Adrenal gland (tissue), 12 donors: ENCODE data around the gene SUSD3. TPM values are rescaled to one million over a fixed set of nuclear protein-coding genes. Genes with fewer than 3 reads are reported as not detected.

Experiments used
- DNase-seq, 7 donors: peaks; one replicate each; pipeline ENCODE4 v3.0.0-alpha.2; 2019 to 2020
- H3K27ac ChIP-seq, 5 donors: fragments of 200-600 bp; sonication (generic) in 4 of 5; 1 replicate in 3 of 5; 2 replicates in 2 of 5; pipeline versions ENCODE4 v1.5.1 to v1.8.0; 2016 to 2020; ENCODE audit warnings: mild to moderate bottlenecking in 1 of 5
- H3K27me3 ChIP-seq: fragments of 200-600 bp; 2 replicates; pipeline ENCODE4 v1.8.0; 2021
- H3K36me3 ChIP-seq, 2 donors: fragments of 200-600 bp; replicated peaks in 1 of 2; 1 replicate in 1 of 2; 2 replicates in 1 of 2; pipeline versions ENCODE4 v1.5.1 to v1.8.0; 2018 to 2022
- H3K4me1 ChIP-seq, 2 donors: fragments of 200-600 bp; replicated peaks in 1 of 2; 1 replicate in 1 of 2; 2 replicates in 1 of 2; pipeline versions ENCODE4 v1.5.1 to v1.8.0; 2018 to 2021
- H3K4me3 ChIP-seq, 4 donors: fragments of 200-600 bp; sonication (generic) in 3 of 4; one replicate each; pipeline ENCODE4 v1.5.1; 2016 to 2018
- H3K9me3 ChIP-seq, 3 donors: fragments of 200-600 bp; sonication (generic) in 1 of 3; replicated peaks in 1 of 3; 1 replicate in 2 of 3; 2 replicates in 1 of 3; pipeline versions ENCODE4 v1.5.1 to v1.8.0; 2016 to 2021
- POLR2A ChIP-seq, 2 donors: fragments of 450-650 bp; IDR thresholded peaks; one replicate each; pipeline ENCODE4 v1.6.1; 2017; ENCODE audit warnings: antibody characterized with exemption in 2 of 2, mild to moderate bottlenecking in 2 of 2, moderate library complexity in 1 of 2
- WGBS, 4 donors: extraction: QIAGEN DNeasy Blood & Tissue Kit in 2 of 4; methylation state at CpG; one replicate each; pipeline versions ENCODE4 v1.1.5 to v1.1.7; 2013 to 2017; 5-methylcytosine and 5-hydroxymethylcytosine counted together
- intact Hi-C, 2 donors: fragments of 100-400 bp; cut with DNase I; formaldehyde crosslinking; loops; one replicate each; pipeline versions ENCODE4 v1.14.1 to v1.15.0; 2022 to 2023
- polyA plus RNA-seq, 3 donors: library from polyadenylated mRNA; stranded (reverse); fragments of 200-250 nt in 2 of 3; fragments of 350-450 nt in 1 of 3; fragmentation: Illumina TruSeq in 1 of 3; extraction: RNeasy Lipid Tissue Mini Kit (QIAGEN cat#74804) in 1 of 3; gene quantifications; one replicate each; pipeline ENCODE4 v1.2.3, GENCODE V29; 2013 to 2014
- total RNA-seq, 9 donors: library from RNA; depleted of rRNA in 4 of 9; stranded (reverse); fragments of >200 nt in 4 of 9; fragments of 120-200 nt in 1 of 9; fragmentation: NEBNext Ultra II Directional in 1 of 9; extraction: Animal tissue kit (Norgen Biotek cat#: 25700) in 1 of 9; gene quantifications; one replicate each; pipeline versions ENCODE4 v1.1.0 to v1.2.4, GENCODE V29; 2013 to 2023
- TF ChIP-seq, protein P1 (sequence below), 6 experiments: fragments of 450-650 bp in 4 of 6; fragments of 200-600 bp in 2 of 6; sonication (generic) in 1 of 6; IDR thresholded peaks; 1 replicate in 5 of 6; 2 replicates in 1 of 6; pipeline versions ENCODE4 v1.5.1 to v1.8.0; 2016 to 2021; ENCODE audit warnings: antibody characterized with exemption in 6 of 6, mild to moderate bottlenecking in 2 of 6, moderate library complexity in 1 of 6
- donor health status: healthy with polysubstance abuse.
- donor health status: Bipolar disorder and iron deficiency.
- donor health status: DM: yes; HTN: yes; CAD: no.
- donor health status: DM: no; HTN: no; CAD: no.
- donor health status: DM: no; HTN: no; CAD: no.
- donor health status: DM: yes; HTN: yes; CAD: no.

The SUSD3 gene
- total and polyA plus RNA-seq, 12 donors = 0.60 to 4.9 (median 2.7) TPM

DNA sequence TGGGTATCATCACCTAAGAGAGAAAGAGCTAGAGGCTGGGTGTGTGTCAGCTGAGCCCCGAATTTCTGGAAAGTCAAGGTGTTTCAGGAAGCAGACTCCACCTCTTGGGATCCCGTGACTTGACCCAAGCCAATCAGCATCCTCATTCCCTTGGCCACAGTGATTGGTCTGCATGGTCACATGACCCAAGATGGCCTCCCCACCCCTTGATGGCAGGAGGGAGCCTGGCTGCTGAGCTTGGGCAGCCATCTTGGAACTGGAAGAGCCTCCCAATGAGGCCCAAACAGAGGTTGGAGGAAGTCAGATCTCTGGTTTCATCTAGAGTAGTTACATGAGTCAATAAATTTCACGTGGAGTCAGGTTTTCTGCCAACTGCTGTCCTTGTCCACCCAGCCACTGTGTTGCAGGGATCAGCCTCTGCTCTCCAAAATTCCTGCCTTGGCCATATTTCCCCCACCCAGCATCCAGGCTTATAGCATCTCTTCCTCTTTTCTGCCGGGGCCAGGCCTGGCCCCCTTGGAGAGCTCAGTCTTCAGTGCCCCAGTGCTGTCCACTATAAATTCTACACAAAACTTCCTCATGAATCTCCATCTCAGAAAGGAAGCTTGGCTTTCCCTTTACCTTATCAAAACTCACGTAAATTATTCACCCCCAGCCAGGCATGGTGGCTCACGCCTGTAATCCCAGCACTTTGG, 17.2 kb upstream of the SUSD3 start:
- no peaks in the 10 kb centered on the region for H3K4me1 ChIP-seq
- no peaks in the 10 kb centered on the region for H3K27me3 ChIP-seq
- no peak overlapping the region for H3K4me3 ChIP-seq
- intact Hi-C loops = no loop called here
- H3K9me3 ChIP-seq = no peaks in the 10 kb centered on the region
- no peak for DNase-seq
- no peak for TF ChIP-seq POLR2A (IDR thresholded peaks at IDR 0.05)
- TF ChIP-seq, protein P1, sequence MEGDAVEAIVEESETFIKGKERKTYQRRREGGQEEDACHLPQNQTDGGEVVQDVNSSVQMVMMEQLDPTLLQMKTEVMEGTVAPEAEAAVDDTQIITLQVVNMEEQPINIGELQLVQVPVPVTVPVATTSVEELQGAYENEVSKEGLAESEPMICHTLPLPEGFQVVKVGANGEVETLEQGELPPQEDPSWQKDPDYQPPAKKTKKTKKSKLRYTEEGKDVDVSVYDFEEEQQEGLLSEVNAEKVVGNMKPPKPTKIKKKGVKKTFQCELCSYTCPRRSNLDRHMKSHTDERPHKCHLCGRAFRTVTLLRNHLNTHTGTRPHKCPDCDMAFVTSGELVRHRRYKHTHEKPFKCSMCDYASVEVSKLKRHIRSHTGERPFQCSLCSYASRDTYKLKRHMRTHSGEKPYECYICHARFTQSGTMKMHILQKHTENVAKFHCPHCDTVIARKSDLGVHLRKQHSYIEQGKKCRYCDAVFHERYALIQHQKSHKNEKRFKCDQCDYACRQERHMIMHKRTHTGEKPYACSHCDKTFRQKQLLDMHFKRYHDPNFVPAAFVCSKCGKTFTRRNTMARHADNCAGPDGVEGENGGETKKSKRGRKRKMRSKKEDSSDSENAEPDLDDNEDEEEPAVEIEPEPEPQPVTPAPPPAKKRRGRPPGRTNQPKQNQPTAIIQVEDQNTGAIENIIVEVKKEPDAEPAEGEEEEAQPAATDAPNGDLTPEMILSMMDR (IDR thresholded peaks at IDR 0.05) = no peak
- 80 to 86% (median 81%) methylated on average over 6 of the region's 6 CpGs for whole genome bisulfite sequencing, 4 donors
- no peak overlapping the region for H3K27ac ChIP-seq
- no peaks in the 10 kb centered on the region for H3K36me3 ChIP-seq

DNA sequence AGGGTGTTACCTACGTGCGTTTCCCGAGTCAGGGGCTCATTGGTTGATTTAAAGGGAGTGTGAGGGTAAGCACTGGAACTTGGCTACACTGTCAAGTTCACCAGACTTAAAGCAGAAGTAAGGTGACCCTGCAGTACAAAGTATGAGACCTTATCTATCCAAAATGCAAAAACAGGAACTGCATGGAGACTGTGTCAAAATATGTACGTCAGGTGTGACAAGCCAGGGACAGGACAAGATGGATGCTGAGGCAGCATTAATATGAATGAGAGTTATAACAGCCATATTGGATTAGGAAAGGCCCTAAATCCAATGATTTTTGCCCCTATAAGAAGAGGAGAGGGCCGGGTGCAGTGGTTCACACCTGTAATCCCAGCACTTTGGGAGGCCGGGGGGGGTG, 15.4 kb upstream of the SUSD3 start:
- Histone ChIP-seq H3K9me3 (no peaks in the 10 kb centered on the region), H3K27me3 (no peaks in the 10 kb centered on the region), H3K27ac (no peak overlapping the region), H3K36me3 (no peaks in the 10 kb centered on the region), H3K4me1 (no peaks in the 10 kb centered on the region), H3K4me3 (no peak overlapping the region)
- DNase-seq = no peak
- intact Hi-C loops = no loop called here
- TF ChIP-seq POLR2A (IDR thresholded peaks at IDR 0.05) = no peak
- TF ChIP-seq, protein P1 (IDR thresholded peaks at IDR 0.05) = no peak
- 78 to 89% (median 85%) methylated on average over 6 of the region's 6 CpGs for WGBS, 4 donors

DNA sequence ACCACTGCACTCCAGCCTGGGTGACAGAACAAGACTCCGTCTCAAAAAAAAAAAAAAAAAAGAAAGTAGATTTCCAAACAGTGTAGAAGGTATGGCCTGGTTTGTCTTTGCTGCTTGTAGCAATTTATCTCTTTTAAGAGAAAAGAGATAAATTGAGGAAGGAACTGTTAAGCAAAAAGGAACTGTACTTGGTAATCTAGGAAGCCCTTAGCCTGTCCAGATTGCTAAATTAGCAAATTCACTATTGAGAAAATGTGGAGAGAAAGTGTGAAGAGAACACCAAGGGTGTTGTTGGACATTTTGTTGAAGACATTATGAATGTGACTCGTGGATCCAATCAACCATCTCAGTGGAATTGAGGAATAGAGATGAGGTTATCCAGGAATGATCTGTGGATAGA, 13.0 kb upstream of the SUSD3 start:
- intact Hi-C loops = no loop called here
- H3K4me1 ChIP-seq = no peaks in the 10 kb centered on the region
- DNase-seq = no peak
- no peaks in the 10 kb centered on the region for H3K9me3 ChIP-seq
- H3K4me3 ChIP-seq = no peak overlapping the region
- 71 to 88% (median 77%) methylated on average over 2 of the region's 2 CpGs for WGBS, 4 donors
- no peak overlapping the region for H3K27ac ChIP-seq
- no peaks in the 10 kb centered on the region for H3K27me3 ChIP-seq
- no peak for TF ChIP-seq POLR2A (IDR thresholded peaks at IDR 0.05)
- TF ChIP-seq, protein P1 (IDR thresholded peaks at IDR 0.05) = no peak
- no peaks in the 10 kb centered on the region for H3K36me3 ChIP-seq

DNA sequence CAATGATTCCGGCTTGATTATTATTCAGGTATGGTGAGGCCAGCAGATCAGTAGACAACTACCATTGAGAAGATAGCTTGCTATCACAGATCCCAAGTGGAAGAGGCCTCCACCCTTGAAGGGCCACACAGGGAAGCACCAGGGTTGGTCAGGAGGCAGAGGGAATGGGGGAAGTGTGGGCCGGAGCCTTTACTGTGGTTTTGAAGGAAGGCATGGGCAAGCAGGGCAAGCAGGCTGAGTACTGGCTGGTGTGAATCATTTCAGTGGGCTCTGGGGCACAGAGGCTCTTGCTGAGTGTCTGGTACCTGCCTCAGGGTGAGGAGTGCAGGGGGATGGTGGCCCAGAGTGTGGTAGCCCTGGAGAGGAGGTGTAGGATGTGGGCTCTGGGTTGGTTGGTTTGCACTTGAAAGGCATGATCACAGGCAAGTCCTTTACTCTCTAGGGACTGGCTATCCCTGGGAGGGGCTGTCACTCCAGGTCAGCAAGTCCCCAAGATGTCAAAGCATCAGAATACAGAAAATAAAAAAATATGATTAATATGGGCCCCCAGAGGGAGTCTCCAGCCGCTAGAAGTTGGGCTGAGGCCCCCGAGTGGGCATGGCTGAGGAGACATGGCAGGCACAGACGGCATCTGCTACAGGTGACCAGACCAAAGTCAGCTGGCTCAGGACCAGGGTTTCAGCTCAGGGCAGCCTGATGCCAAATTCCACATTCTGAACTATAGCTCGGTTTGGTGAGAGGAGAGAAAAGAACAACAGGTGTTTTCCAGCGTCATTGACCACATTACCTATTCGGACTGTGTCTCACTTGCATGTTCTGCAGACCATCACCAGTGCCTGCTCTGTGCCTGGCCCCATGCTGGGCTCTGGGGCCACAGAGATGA, 9.7 kb upstream of the SUSD3 start:
- H3K9me3 ChIP-seq = no peaks in the 10 kb centered on the region
- TF ChIP-seq POLR2A (IDR thresholded peaks at IDR 0.05) = no peak
- TF ChIP-seq, protein P1 (IDR thresholded peaks at IDR 0.05) = no peak
- WGBS, 4 donors = 89 to 95% (median 94%) methylated on average over 8 of the region's 8 CpGs
- H3K4me1 ChIP-seq = peaks cover 0 to 8% of the 10 kb centered on the region in 2 donors
- no peak for DNase-seq
- no peak overlapping the region for H3K4me3 ChIP-seq
- no peak overlapping the region for H3K27ac ChIP-seq
- no peaks in the 10 kb centered on the region for H3K36me3 ChIP-seq
- no peaks in the 10 kb centered on the region for H3K27me3 ChIP-seq
- intact Hi-C loops = no loop called here
